Body of pancreas (tissue), 4 donors: ENCODE data around the gene RGS6. TPM values are rescaled to one million over a fixed set of nuclear protein-coding genes. Genes with fewer than 3 reads are reported as not detected.

Source experiments
- ATAC-seq: fragments of 150-250 bp; one replicate; pipeline ENCODE4 v1.9.1; 2016
- DNase-seq, 4 donors: peaks; one replicate each; pipeline ENCODE4 v3.0.0-alpha.2; 2019
- H3K27ac ChIP-seq, 4 donors: fragments of 200-600 bp; sonication (generic); 1 replicate in 3 of 4; 2 replicates in 1 of 4; pipeline versions ENCODE4 v1.5.1 to v1.6.1; 2016 to 2019; ENCODE audit warnings: mild to moderate bottlenecking in 1 of 4, mixed read lengths in 1 of 4, moderate library complexity in 1 of 4
- H3K27me3 ChIP-seq, 2 donors: fragments of 200-600 bp; sonication (generic); one replicate each; pipeline ENCODE4 v1.6.0; 2016; ENCODE audit warnings: mild to moderate bottlenecking in 1 of 2
- H3K36me3 ChIP-seq, 2 donors: fragments of 200-600 bp; sonication (generic); replicated peaks in 1 of 2; 2 replicates each; pipeline ENCODE4 v1.5.1; 2016; ENCODE audit warnings: low read depth in 2 of 2; ENCODE audit not compliant: insufficient read depth in 1 of 2
- H3K4me1 ChIP-seq: fragments of 200-600 bp; sonication (generic); one replicate; pipeline ENCODE4 v1.6.0; 2016
- H3K4me3 ChIP-seq, 2 donors: fragments of 200-600 bp; sonication (generic); 1 replicate in 1 of 2; 2 replicates in 1 of 2; pipeline ENCODE4 v1.5.1; 2016 to 2019
- H3K9me3 ChIP-seq, 3 donors: fragments of 200-600 bp; sonication (generic); 1 replicate in 2 of 3; 2 replicates in 1 of 3; pipeline ENCODE4 v1.5.1; 2016
- POLR2A ChIP-seq, 3 donors: fragments of 450-650 bp; IDR thresholded peaks; one replicate each; pipeline ENCODE4 v1.6.1; 2016; ENCODE audit warnings: antibody characterized with exemption in 3 of 3, mild to moderate bottlenecking in 2 of 3
- WGBS, 2 donors: methylation state at CpG; one replicate each; pipeline ENCODE4 v1.1.5; 2017; 5-methylcytosine and 5-hydroxymethylcytosine counted together
- intact Hi-C: fragments of 100-400 bp; cut with DNase I; formaldehyde crosslinking; loops from one replicate; pipeline ENCODE4 v1.15.1; 2023
- total RNA-seq, 2 donors: library from RNA; depleted of rRNA; stranded (reverse); fragments of >200 nt; gene quantifications; one replicate each; pipeline ENCODE4 v1.1.0, GENCODE V29; 2016
- TF ChIP-seq, protein P1 (sequence below), 7 experiments: fragments of 450-650 bp in 4 of 7; fragments of 200-600 bp in 3 of 7; sonication (generic) in 3 of 7; IDR thresholded peaks; one replicate each; pipeline ENCODE4 v1.5.1; 2016 to 2019; ENCODE audit warnings: antibody characterized with exemption in 7 of 7

Gene RGS6
- total RNA-seq, 2 donors from 2014 or later = 0.26 to 1.3 TPM

DNA sequence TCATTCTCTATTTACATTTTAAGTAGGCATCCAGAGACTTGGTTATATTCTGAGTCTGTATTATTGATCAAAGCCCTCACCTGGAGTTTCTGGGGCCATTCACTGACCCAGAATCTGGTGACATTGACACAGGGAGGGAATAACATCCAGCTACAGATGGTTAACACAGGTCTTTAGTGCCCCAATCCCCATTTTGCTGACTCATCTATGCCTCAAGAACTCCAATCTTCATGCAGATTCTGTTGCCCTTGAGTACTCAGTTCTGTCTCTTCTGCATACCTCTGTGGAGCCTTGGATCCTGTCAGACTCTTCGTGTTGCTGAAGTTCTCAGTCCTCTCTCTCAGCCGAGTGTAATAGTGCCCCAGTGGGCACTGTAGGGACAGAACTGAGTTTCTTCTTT is 208.9 kb downstream of the RGS6 start:
- no peak for DNase-seq
- Histone ChIP-seq H3K27ac (no peak overlapping the region), H3K36me3 (no peaks in the 10 kb centered on the region), H3K4me1 (no peaks in the 10 kb centered on the region), H3K27me3 (no peaks in the 10 kb centered on the region), H3K4me3 (no peak overlapping the region), H3K9me3 (no peaks in the 10 kb centered on the region)
- ATAC-seq = no peak
- TF ChIP-seq, protein P1, sequence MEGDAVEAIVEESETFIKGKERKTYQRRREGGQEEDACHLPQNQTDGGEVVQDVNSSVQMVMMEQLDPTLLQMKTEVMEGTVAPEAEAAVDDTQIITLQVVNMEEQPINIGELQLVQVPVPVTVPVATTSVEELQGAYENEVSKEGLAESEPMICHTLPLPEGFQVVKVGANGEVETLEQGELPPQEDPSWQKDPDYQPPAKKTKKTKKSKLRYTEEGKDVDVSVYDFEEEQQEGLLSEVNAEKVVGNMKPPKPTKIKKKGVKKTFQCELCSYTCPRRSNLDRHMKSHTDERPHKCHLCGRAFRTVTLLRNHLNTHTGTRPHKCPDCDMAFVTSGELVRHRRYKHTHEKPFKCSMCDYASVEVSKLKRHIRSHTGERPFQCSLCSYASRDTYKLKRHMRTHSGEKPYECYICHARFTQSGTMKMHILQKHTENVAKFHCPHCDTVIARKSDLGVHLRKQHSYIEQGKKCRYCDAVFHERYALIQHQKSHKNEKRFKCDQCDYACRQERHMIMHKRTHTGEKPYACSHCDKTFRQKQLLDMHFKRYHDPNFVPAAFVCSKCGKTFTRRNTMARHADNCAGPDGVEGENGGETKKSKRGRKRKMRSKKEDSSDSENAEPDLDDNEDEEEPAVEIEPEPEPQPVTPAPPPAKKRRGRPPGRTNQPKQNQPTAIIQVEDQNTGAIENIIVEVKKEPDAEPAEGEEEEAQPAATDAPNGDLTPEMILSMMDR (IDR thresholded peaks at IDR 0.05) = no peak
- no peak for TF ChIP-seq POLR2A (IDR thresholded peaks at IDR 0.05)
- WGBS, 2 donors = 55 to 72% methylated on average over 2 of the region's 2 CpGs
- intact Hi-C loops = no loop called here

DNA sequence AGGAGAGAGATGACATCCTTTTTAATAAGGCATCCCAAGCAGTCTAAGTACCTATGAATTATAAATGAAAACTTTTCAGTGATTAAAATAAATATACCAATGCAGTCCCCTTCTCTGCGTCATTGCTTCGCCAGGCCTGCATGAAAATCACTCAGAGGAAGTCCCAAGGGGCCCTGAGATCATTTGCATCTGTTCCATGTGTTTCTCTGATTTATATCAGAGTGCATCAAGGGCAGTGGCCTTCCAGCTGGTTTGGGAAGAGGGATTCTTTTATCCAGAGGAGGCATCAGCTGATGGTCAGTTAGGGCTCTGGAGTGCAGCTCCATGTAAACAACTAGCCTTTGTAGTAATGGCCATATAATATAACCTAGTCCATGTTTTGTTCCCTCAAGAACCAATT is 210.1 kb downstream of the RGS6 start:
- intact Hi-C loops = no loop called here
- ATAC-seq = no peak
- Histone ChIP-seq H3K9me3 (no peaks in the 10 kb centered on the region), H3K36me3 (no peaks in the 10 kb centered on the region), H3K27me3 (no peaks in the 10 kb centered on the region), H3K4me3 (no peak overlapping the region), H3K4me1 (no peaks in the 10 kb centered on the region), H3K27ac (no peak overlapping the region)
- WGBS, 2 donors = 84 to 86% methylated on average over 2 of the region's 2 CpGs
- TF ChIP-seq, protein P1 (IDR thresholded peaks at IDR 0.05) = no peak
- no peak for TF ChIP-seq POLR2A (IDR thresholded peaks at IDR 0.05)
- DNase-seq = no peak

DNA sequence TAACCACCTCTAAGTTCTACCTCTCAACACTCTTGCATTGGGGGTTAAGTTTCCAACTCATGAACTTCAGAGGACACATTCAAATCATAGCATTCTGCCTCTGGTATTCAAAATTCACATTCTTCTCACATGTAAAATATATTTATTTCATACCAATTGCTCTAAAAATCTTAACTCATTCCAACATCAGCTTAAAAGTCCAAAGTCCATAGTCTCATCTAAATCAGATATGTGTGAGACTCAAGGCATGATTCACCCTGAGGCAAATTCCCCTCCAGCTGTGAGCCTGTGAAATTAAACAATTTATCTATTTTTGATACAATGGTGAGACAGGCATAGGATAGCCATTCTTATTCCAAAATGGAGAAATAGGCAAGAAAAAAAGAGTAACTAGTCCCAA is 214.0 kb downstream of the RGS6 start:
- DNase-seq = no peak
- no peaks in the 10 kb centered on the region for H3K27me3 ChIP-seq
- H3K36me3 ChIP-seq = no peaks in the 10 kb centered on the region
- TF ChIP-seq, protein P1 (IDR thresholded peaks at IDR 0.05) = no peak
- no peak for TF ChIP-seq POLR2A (IDR thresholded peaks at IDR 0.05)
- no peaks in the 10 kb centered on the region for H3K4me1 ChIP-seq
- H3K27ac ChIP-seq = no peak overlapping the region
- H3K4me3 ChIP-seq = no peak overlapping the region
- intact Hi-C loops = no loop called here
- H3K9me3 ChIP-seq = no peaks in the 10 kb centered on the region
- ATAC-seq = no peak

DNA sequence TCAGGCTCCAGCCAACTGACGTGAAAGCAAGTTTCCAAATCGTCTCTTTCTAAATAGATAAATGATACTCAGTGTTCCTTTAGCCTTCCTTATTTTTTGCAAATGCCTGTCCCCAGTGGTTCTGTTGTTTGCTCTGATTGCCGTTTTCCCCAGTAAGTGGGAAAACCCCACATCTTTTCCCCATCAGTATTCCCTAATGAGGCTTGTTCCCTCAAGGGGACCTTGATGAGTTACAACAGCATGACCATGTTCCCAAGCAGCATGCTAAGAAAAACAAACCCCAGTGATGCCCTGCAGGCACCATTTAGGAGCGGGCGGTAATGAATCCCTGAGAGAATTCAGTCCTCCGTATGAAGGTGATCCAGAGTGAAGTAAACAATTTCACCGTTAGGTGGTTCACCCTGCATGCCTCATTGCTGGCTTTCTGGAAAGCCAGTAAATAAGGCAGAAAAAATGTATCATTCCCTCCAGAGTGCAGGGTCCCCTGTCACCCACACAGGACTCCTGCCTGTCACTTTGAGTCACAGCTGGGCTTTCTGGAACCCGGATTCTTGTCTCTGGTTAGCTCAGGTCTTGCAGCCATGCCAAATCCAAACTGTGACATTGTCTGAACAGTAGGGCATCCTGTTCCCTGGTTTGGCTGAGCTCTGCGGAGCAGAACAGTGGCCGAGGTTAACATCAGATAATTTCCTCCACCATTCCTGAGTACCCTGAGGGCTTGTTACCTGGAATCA is 222.6 kb downstream of the RGS6 start:
- Histone ChIP-seq H3K27me3 (no peaks in the 10 kb centered on the region), H3K4me3 (no peak overlapping the region), H3K9me3 (no peaks in the 10 kb centered on the region), H3K36me3 (no peaks in the 10 kb centered on the region), H3K27ac (no peak overlapping the region), H3K4me1 (no peaks in the 10 kb centered on the region)
- WGBS, 2 donors = 73 to 78% methylated on average over 10 of the region's 10 CpGs
- DNase-seq (no peak), ATAC-seq (no peak)
- no peak for TF ChIP-seq POLR2A (IDR thresholded peaks at IDR 0.05)
- TF ChIP-seq, protein P1 (IDR thresholded peaks at IDR 0.05) = no peak
- intact Hi-C loops = no loop called here

DNA sequence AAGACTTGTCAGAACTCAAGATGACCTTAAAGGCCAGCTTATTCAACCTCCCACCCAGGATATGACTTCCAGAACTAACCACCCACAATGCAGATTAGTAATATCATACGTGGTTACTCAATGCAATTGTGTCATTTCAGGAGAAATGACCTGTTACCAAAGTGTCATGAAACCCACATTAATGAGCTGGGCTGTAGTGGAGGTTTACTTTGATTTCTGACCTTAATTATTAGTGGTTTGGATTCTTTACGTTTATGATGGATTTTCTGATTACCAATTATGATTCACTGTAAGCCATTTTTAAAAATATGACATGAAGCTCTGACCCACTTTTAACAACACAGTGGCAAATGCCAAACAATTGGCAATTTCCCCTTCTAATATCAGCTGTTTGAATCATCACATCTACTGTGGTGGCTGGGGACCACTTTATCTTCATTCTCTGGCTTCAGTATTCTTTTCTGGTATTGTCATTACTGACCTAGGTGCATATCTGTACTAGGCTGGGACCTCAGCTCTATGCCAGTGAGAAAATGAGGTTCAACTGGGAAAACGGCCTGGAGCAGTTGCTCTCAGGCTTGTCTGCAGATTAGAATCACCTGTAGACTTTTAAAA is 223.3 kb downstream of the RGS6 start:
- TF ChIP-seq, protein P1 (IDR thresholded peaks at IDR 0.05) = no peak
- intact Hi-C loops = no loop called here
- no peaks in the 10 kb centered on the region for H3K27me3 ChIP-seq
- WGBS, 2 donors = 41 to 59% methylated on average over 3 of the region's 3 CpGs
- ATAC-seq (no peak), DNase-seq (no peak)
- H3K27ac ChIP-seq = no peak overlapping the region
- no peaks in the 10 kb centered on the region for H3K36me3 ChIP-seq
- no peaks in the 10 kb centered on the region for H3K9me3 ChIP-seq
- no peaks in the 10 kb centered on the region for H3K4me1 ChIP-seq
- no peak overlapping the region for H3K4me3 ChIP-seq
